Stimulated activated CD8-positive, alpha-beta memory T cell treated with anti-CD3 and anti-CD28 coated beads, Interleukin-12 subunit alpha, Interleukin-12 subunit beta, amount 100 ng/mL, for 4 hours (primary cell): Measurements from ENCODE around the gene SPIN2B.
"Not testable (repeated sequence)": the region's sequence is repeated elsewhere in the genome, so short reads cannot be mapped to it uniquely, and the experiment has no call there.

Experiments
- DNase-seq: peaks from one replicate; pipeline ENCODE4 v3.0.0-alpha.2; 2020; ENCODE audit warnings: low read depth

SPIN2B gene

DNA sequence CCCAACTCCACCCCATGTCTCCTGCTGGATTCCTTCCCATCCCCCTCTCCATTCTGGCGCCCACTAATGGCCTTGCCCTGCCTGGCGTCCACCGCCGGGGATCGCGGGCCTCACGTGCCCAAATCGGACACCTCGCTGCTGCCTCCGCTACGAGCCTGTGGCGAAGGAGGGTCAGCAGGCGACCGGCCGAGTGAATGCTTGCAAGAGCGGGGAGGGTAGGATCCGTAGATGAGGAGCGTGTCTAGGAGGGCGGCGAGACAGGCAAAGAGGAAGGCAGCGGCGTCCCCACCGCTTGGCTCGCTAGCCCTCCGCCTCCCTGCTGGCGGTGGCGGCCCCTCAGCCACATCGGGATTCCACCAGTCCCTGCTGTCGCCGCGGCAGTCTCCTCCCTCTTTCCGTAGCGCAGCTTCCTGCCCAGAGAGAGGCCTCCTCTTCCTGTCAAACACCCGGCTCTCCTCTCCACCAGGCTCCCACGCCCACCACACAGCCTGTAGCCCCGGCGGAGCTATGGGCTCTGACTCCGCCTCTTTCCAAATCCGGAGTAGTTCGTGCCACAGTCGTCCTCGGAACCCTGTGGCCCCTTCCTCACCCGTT lies at the start of gene SPIN2B:
Gene SPIN2B (minus strand): TSS at position 387 of the 594 bp plus-strand sequence.
- DNase-seq = peak; percentile 59

DNA sequence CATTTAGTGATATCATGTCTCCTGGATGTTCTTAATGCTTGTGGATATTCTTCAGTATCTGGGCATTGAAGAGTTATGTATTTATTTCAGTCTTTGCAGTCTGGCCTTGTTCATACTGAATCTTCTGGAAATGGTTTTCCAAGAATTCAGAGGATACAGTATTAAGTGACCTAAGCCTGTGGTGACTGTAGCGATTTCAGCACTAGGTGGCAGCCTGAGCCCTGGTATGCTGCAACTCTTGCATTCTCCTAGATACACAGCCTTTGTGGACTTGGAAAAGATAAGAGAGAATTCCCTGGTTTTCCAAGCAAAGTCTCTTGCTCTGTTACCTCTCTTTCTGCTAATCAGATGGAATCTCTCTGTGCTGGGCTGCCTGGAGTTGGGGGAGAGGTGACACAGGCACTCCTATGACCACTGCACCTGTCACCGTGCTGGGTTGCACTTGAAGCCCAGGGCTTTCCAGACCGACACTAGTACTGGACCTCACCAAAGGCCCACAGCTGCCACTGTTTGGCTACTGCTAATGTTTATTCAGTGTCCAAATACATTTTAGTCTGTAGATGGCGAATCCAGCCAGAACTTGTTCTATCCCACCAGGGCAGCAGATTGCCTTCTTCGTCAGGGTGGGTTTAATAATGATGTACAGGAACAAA lies 35.2 kb upstream of the SPIN2B start:
- no peak for DNase-seq

DNA sequence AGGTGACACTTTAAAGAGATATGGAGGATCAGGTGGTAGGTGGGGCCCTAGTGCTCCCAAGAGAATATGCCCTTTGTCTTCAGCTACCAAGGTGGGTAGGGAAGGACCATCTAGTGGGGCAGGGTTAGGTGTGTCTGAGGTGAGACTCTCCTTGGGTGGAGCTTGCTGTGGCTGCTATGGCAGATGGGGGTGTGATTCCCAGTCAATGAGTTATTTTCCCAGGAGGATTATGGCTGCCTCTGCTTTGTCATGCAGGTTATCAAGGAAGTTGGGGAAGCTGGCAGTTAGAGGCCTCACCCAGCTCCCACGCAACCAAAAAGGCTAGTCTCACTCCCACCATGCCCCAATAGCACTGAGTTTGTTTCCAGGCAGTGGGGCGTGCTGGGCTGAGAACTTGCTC lies 33.8 kb upstream of the SPIN2B start:
- DNase-seq = no peak

GRCh38 chrX:57152222-57152621 lies 30.9 kb upstream of the SPIN2B start:
- DNase-seq = not testable (repeated sequence)

- DNase-seq = no peak
Measured at GRCh38 chrX:57138674-57139073, 17.3 kb upstream of the SPIN2B start.

DNA sequence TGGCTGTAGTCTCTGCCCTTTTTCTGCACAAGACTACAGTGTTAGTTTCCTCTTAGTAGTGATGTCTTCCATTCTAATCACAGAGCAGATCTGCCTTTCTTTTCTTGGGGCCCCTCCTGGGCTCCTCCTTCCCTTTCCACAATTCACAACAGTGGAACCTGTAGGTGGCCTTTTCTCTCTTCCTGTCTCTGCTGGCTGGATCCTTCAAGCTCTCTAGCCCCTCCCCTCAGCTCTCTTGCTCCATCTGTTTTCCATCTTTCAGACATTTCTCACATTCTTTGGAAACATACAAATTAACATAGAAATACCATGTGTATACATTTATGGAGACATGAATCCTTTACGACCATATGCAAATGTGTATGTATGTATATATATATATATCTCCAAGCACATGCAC lies 16.2 kb upstream of the SPIN2B start:
- DNase-seq = no peak

DNA sequence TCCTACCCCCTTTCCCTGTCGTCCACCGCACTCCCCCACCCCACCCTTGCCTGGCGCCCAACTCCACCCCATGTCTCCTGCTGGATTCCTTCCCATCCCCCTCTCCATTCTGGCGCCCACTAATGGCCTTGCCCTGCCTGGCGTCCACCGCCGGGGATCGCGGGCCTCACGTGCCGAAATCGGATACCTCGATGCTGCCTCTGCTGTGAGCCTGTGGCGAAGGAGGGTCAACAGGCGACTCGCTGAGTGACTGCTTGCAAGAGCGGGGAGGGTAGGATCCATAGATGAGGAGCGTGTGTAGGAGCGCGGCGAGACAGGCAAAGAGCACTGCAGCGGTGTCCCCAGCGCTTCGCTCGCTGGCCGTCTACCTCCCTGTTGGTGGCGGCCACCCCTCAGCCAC lies 15.7 kb upstream of the SPIN2B start, which contains the start of gene SPIN2A:
Gene SPIN2A (minus strand): TSS at position 325 of the 400 bp plus-strand sequence. CDS start 800 bp downstream, outside the sequence.
- not testable (repeated sequence) for DNase-seq

DNA sequence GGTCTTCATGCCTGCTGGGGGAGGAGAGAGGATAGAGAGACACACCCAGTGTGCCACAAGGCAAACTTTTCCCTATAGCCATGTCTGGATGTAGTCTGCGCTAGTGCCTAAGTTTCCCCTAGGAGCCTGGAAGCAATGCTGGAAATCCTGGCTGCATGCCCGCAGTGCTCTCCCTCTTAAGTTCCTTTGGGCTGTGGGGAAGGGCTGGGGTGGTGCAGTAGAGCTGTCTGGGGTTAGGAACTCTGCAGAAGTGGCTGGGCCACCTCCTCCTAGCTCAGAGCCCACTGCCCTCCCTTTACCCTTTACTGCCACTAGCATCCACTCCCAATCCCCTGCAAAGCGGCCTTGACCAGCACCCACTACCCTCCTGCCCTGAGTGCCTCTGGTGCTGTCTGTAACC lies 15.2 kb upstream of the SPIN2B start:
- DNase-seq = not testable (repeated sequence)

DNA sequence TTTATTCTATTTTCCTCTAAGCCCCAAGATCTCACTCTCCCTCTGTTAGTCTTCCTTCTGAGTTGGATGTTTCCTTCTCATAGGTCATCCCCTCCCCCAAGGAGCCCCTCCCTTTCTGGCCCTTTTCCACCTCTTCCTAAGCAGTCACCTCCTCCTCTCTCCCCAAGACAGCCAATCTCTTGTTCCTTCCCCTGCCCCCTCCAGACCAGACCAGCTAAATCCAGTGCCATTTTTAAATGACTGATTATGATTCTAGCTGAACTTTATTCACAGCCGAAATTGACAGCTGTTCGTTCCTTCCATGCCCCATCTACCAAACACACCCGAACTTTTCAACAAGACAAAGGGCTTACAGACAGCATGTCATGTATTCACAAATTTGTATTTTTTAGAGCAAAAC lies 13.9 kb upstream of the SPIN2B start:
- no peak for DNase-seq

GRCh38 chrX:57134702-57135101 lies 13.4 kb upstream of the SPIN2B start:
- DNase-seq = no peak

DNA sequence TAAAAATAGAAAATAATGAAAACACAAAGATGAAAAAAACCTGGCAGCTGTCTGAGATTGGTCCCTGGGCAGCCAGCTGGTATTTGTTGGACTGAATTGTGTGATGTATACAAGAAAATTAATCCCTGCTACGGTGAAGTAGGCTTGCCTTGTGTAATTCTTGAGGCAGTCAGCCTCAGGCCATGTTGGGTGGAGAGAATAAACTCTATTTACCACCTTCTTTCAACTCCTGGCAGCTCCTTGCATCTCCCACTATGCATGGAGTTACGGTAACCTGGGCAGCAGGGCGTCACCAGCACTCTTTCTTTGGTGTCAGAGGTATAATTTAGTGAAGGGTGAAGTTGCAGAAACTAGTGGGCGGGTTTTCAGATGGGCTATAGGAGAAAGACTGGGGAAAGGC lies 12.4 kb upstream of the SPIN2B start:
- no peak for DNase-seq

DNA sequence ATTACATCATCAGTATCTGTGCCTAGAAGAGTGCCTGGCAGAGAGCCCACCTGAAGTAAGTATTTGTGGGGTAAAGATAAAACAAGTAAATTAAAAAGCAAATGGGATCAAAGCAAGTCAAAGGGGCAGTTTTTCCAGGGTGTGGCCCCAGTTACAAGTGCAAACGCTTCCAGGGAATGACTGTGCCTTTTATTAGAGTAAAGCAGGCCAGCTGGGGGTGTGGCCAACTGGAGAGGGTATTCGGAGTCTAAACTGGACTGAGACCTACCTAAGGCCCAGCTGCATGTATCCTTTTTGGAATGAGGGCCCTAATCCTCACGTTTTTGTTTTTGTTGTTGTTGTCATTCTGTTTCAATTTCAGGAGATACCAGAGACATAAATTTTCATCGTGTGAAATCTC lies 11.9 kb upstream of the SPIN2B start:
- DNase-seq = not testable (repeated sequence)

DNA sequence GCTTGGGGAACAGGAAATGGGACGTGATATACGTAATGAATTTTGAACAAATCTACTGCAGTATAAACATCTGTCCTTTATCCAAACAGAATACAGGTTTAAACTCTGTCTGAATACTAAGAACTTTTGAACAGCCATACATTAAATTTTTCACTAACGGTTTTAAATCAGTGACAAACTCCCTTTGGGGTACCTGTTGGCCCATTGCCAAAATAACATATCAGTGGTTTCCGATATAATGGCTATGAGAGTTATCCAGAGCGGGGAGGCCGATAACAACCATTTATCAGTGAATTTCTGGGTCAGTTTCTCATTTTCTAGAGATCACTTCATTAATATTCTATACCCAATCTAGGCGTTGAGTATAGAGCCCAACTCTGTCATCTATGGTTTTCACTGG lies 10.7 kb upstream of the SPIN2B start:
- DNase-seq = no peak

GRCh38 chrX:57121816-57122215 lies 468 bp upstream of the SPIN2B start:
- DNase-seq = no peak

DNA sequence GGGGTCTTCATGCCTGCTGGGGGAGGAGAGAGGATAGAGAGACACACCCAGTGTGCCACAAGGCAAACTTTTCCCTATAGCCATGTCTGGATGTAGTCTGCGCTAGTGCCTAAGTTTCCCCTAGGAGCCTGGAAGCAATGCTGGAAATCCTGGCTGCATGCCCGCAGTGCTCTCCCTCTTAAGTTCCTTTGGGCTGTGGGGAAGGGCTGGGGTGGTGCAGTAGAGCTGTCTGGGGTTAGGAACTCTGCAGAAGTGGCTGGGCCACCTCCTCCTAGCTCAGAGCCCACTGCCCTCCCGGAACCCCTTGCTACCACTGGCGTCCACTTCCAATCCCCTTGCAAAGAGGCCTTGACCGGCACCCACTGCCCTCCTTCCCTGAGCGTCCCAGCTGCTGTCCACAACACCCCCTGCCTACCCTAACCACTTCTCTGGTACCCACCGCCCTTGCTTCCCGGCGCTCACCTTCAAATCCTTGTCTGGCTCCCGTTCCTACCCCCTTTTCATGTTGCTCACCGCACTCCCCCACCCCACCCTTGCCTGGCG lies 658 bp downstream of the SPIN2B start:
- not testable (repeated sequence) for DNase-seq

GRCh38 chrX:57119416-57119815 lies 1.9 kb downstream of the SPIN2B start:
- DNase-seq = no peak

GRCh38 chrX:57117566-57117965 lies 3.8 kb downstream of the SPIN2B start:
- DNase-seq = not testable (repeated sequence)

DNA sequence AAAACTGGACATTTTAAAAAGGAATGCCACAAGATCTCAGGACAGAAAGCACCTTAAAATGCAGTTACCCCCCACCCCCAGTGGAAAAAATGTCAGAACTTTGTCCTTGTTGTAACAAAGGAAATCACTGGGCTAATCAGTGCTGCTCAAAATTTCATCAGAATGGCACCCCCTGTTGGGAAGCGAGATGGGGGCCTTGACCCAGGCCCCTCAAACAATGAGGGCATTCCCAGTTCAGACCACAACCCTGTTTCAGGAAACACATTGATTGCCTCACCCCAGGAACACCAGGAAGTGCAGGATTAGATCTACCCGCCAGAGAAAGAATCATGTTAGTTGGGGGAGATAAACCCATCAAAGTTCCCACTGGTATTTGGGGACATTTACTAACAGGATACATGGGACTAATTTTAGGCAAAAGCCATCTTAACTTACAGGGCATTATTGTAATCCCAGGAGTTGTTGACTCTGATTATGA lies 16.4 kb downstream of the SPIN2B start:
- DNase-seq = no peak

- DNase-seq = no peak
Measured at GRCh38 chrX:57104406-57104805, 16.9 kb downstream of the SPIN2B start.

DNA sequence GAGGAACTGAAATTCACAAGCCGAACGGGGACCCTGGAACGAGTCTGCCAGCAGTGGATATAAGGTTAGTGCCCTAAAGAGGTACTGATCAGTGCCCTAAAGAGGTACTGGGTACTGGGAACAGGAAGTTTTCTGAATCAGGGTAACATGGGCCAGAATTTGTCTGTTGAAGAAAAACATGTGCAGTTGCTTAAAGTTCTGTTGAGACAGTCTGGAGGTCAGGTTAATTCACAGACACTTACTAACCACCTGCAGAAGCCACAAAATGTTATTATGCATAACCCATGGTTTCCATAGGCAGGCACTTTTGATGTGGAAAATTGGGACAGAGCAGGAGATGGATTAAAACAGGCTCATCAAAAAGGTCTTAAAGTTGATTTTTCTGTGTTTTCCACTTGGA lies 17.9 kb downstream of the SPIN2B start:
- no peak for DNase-seq

DNA sequence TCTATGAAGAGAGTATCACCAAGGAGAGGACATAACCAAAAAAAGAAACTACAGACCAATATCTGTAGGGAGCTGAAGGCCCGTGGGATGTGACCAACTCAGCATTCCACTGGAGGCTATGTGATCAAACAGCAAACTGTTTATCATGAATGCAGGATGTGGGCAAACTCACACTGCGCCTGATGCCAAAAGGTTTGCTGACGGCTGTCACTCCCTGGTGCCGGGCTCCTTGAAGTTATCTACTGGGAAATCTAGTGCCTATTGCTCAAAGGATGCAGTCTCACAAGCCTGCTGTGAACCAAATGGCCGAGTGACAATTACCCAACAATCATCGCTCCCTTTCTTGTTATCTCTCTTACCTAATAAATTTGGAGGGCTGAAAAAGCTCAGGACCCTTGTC lies 18.4 kb downstream of the SPIN2B start:
- DNase-seq = not testable (repeated sequence)

DNA sequence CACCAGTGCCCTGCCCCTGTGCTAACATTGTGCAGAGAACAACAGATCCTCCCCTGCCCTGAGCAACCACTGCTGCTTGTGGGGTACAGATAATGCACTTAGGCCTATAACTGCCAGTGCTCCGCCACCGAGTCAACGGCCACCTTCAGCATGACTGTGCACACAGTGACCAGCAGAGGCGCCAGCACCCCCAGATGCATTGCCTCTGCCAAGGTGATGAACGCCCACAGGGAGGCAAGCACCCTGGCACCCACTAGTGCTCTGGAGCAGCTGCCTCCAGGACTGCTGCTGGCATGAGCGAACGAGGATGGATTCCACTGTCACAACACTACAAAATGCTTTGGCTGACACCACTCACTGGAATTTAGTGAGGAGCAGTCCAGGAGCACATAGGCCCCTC lies 38.2 kb downstream of the SPIN2B start:
- no peak for DNase-seq

GRCh38 chrX:57074458-57074857 lies 46.9 kb downstream of the SPIN2B start:
- DNase-seq = no peak
